AG10803 (cell line): ENCODE results near the gene KRTAP29-1.
A peak's percentile ranks its signal among the peaks of the same experiment; 100 is the strongest.

Experiments used
- DNase-seq: peaks from one replicate; pipeline ENCODE4 v3.0.0; 2010; ENCODE audit warnings: low read depth
- H3K4me3 ChIP-seq: 2 replicates; pipeline ENCODE4 v1.5.1; 2011; ENCODE audit warnings: mild to moderate bottlenecking, low read length, control low read depth
- CTCF ChIP-seq: conservative IDR thresholded peaks from 2 replicates; pipeline ENCODE4 v1.5.1; 2011; ENCODE audit warnings: mild to moderate bottlenecking, low read length, control low read depth, inconsistent platforms

Gene KRTAP29-1

GRCh38 chr17:41333836-41334235 lies 31.2 kb upstream of the KRTAP29-1 start:
- DNase-seq = no peak
- H3K4me3 ChIP-seq = no peak overlapping the region
- TF ChIP-seq CTCF = no peak

GRCh38 chr17:41333098-41333497 lies 30.4 kb upstream of the KRTAP29-1 start:
- H3K4me3 ChIP-seq = no peak overlapping the region
- no peak for TF ChIP-seq CTCF
- DNase-seq = no peak

- no peak for DNase-seq
- TF ChIP-seq CTCF = no peak
Observed at GRCh38 chr17:41332239-41332638, 29.6 kb upstream of the KRTAP29-1 start.

GRCh38 chr17:41331606-41332005 lies 29.0 kb upstream of the KRTAP29-1 start:
- no peak for TF ChIP-seq CTCF
- no peak overlapping the region for H3K4me3 ChIP-seq
- no peak for DNase-seq

More at GRCh38 chr17:41332239-41332638, 29.6 kb upstream of the KRTAP29-1 start:
- no peak overlapping the region for H3K4me3 ChIP-seq

- DNase-seq = peak; percentile 64
- TF ChIP-seq CTCF = peak; percentile 88
- no peak overlapping the region for H3K4me3 ChIP-seq
Observed at GRCh38 chr17:41329279-41329948, 26.8 kb upstream of the KRTAP29-1 start.

GRCh38 chr17:41328207-41328606 lies 25.6 kb upstream of the KRTAP29-1 start:
- no peak overlapping the region for H3K4me3 ChIP-seq
- no peak for DNase-seq
- TF ChIP-seq CTCF = no peak

GRCh38 chr17:41327411-41328120 lies 24.9 kb upstream of the KRTAP29-1 start:
- TF ChIP-seq CTCF = no peak
- H3K4me3 ChIP-seq = no peak overlapping the region
- no peak for DNase-seq
